Measurements from ENCODE around the gene TMEM52B.
A peak's percentile ranks its signal among the peaks of the same experiment; 100 is the strongest.
"Not testable (repeated sequence)": the region's sequence is repeated elsewhere in the genome, so short reads cannot be mapped to it uniquely, and the experiment has no call there.

Gene TMEM52B

DNA sequence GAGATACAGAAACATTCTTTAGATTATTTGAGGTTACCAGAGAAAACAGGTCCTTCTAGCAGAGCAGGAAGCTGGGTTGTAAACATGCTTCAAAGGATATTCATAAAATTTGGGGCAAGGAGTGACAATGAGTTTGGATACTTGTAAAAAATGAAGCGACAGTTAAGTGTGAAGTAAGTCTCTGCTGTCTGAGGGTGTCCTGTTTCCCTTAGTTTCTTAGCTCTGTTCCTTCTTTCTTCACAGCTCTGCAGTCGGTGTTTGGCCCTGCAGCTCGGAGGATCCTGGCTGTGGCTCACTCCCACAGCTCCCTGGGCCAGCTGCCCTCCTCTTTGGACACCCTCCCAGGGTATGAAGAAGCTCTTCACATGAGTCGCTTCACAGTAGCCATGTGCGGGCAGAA lies 10.8 kb downstream of the TMEM52B start:
- Mint-ChIP-seq H3K9me3 (no peaks in the 10 kb centered on the region), H3K27ac (no peak overlapping the region), H3K4me1 (peaks cover 5% of the 10 kb centered on the region), H3K36me3 (no peaks in the 10 kb centered on the region), H3K27me3 (peaks cover 7% of the 10 kb centered on the region), H3K4me3 (no peak overlapping the region)

- Mint-ChIP-seq H3K4me1 (peaks cover 5% of the 10 kb centered on the region), H3K4me3 (no peak overlapping the region), H3K27me3 (peaks cover 7% of the 10 kb centered on the region), H3K27ac (no peak overlapping the region), H3K36me3 (no peaks in the 10 kb centered on the region), H3K9me3 (no peaks in the 10 kb centered on the region)
These were observed 11.9 kb downstream of the TMEM52B start for GRCh38 chr12:10190558-10191388.

DNA sequence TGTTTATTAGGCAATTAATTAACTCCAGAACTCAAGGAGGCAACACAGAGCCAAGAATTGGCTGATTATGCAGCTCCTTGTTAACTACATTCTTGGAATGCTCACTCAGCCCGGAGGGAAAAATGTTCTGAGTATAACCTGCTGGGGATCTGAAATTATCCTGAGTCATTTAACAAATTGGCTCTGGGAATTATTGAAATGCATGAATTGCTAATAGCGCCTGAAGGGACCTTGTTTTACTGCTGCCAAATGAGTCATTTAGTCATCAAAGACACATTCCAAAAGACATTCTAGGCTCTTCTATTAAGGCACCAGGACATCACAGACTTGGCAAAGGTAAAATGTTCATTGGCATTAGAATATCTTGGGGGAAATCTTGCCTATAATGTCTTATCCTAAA lies 13.0 kb downstream of the TMEM52B start:
- H3K9me3 Mint-ChIP-seq, result no peaks in the 10 kb centered on the region
- no peak overlapping the region for H3K4me3 Mint-ChIP-seq
- H3K36me3 Mint-ChIP-seq, result no peaks in the 10 kb centered on the region
- peaks cover 5% of the 10 kb centered on the region for H3K27me3 Mint-ChIP-seq
- H3K4me1 Mint-ChIP-seq, result peaks cover 8% of the 10 kb centered on the region
- no peak overlapping the region for H3K27ac Mint-ChIP-seq

DNA sequence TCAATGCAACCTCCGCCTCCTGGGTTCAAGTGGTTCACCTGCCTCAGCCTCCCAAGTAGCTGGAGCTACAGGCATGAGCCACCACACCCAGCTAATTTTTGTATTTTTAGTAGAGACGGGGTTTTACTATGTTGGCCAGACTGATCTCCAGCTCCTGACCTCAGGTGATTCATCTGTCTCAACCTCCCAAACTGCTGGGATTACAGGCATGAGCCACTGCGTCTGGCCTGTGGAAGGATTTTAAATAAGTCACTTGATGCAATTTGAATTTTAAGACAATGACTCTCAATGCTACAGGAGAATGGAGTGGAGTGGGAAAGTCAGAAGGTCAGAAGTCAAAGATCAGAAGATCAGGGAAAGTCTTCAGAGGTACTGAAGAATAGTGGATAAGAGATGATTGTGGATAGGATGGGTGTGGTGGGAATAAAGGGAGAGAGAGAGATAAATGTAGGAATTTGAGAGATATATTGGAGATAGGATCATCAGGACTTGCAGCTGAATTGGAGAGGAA lies 15.4 kb downstream of the TMEM52B start:
- Mint-ChIP-seq H3K4me3 (no peak overlapping the region), H3K27ac (peak overlapping the region; percentile 1), H3K4me1 (peaks cover 8% of the 10 kb centered on the region), H3K27me3 (peaks cover 5% of the 10 kb centered on the region), H3K9me3 (no peaks in the 10 kb centered on the region), H3K36me3 (no peaks in the 10 kb centered on the region)

DNA sequence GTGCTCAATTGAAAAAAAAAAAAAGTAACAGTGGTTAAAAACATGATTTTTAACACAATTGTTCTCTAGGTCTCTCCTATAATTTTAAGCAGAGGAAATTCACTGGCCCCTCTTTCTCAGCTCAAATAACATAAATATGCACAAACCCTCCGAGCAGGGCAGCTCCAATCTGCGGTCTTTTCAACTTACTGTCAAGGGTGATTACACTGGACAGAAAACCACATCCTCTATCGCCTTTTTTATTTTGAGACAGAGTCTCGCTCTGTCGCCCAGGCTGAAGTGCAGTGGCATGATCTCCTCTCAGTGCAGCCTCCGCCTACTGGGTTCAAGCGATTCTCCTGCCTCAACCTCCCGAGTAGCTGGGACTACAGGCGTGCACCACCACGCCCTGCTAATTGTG lies 17.4 kb downstream of the TMEM52B start:
- H3K4me1 Mint-ChIP-seq, result peaks cover 4% of the 10 kb centered on the region
- no peak overlapping the region for H3K4me3 Mint-ChIP-seq
- H3K36me3 Mint-ChIP-seq, result no peaks in the 10 kb centered on the region
- H3K27me3 Mint-ChIP-seq, result peaks cover 5% of the 10 kb centered on the region
- H3K27ac Mint-ChIP-seq, result no peak overlapping the region
- no peaks in the 10 kb centered on the region for H3K9me3 Mint-ChIP-seq

DNA sequence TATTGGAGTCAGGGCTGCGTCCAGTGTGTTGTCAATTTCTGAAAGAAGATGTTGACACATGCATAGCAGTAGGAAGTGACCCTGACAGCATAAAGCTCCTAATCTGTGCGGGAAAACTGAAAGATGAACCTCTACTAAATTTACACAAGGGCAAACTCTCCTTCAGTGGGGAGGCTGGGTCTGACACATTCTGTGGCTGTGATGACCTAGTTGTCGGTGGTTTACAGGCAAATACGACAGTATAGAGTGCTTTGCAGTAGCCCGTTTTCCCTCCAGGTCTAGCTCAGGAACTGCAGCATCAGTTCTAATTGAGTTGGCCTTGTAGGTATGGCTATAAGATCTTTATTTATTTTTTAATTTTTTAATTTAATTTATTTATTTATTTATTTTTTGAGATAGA lies 19.0 kb downstream of the TMEM52B start:
- Mint-ChIP-seq H3K4me3 (no peak overlapping the region), H3K27me3 (peaks cover 5% of the 10 kb centered on the region), H3K36me3 (no peaks in the 10 kb centered on the region), H3K4me1 (peaks cover 4% of the 10 kb centered on the region), H3K27ac (peak overlapping the region; percentile 1), H3K9me3 (no peaks in the 10 kb centered on the region)

DNA sequence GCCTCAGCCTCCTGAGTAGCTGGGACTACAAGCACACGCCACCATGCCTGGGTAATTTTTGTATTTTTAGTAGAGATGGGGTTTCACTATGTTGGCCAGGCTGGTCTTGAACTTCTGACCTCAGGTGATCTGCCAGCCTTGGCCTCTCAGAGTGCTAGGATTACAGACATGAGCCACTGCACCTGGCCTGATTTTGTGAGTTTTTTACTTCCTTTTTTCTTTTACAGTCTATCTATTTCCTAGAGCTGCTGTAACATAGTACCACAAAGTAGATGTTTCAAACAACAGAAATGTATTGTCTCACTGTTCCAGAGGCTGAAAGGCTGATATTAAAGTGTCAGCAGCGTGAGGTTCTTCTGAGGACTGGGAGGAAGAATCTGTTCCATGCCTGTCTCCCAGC lies 25.7 kb downstream of the TMEM52B start:
- H3K4me1 Mint-ChIP-seq, H3K4me3 Mint-ChIP-seq, H3K36me3 Mint-ChIP-seq, H3K27me3 Mint-ChIP-seq, H3K9me3 Mint-ChIP-seq, H3K27ac Mint-ChIP-seq: not testable (repeated sequence)

DNA sequence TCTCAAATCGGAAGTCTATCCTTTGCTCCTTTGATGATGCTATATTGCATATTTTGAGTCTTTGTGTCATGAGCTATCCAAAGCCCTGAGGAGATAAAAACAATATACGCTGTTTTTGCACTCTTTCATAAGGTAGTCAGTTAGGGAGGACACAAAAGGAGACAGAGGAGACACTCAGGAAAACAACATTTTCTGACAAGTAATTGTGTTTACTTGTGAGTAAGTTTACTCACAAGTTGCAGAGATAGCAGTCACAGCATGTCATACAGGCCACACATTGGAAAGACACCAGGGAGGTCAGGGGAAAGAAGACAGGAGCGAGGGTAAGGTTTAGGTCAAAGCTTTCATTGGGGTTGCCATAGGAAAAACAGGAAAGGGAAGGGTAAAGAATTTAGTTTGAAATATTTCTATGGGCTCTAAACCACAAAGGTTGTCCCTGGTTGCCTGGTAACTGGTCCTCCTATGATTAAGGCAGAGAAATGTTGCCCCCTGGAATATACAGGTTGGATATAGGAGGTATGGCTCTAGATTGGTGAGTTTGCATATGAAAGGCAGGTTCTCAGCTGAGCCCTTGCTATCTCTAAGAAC lies 26.5 kb downstream of the TMEM52B start:
- no peaks in the 10 kb centered on the region for H3K36me3 Mint-ChIP-seq
- no peaks in the 10 kb centered on the region for H3K4me1 Mint-ChIP-seq
- H3K27me3 Mint-ChIP-seq, result no peaks in the 10 kb centered on the region
- H3K4me3 Mint-ChIP-seq, result no peak overlapping the region
- H3K9me3 Mint-ChIP-seq, result no peaks in the 10 kb centered on the region
- H3K27ac Mint-ChIP-seq, result no peak overlapping the region

DNA sequence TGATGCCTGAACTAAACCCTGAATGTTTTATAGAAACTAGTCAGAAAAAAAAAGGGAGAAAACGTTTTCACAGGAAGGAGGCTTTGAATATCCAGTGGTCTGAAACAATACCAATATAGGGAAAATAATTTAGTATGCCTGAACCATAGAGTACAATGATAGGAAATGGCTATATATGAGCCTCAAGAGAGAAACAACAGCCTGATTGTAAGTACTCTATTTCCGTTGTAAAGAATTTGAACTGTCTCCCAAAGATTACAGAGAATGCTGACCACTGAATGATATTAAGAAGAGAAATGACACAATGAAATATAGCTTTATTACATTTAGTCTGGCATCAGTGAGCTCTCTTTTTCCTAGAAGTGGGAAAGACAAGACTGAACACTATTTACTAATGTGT lies 28.3 kb downstream of the TMEM52B start:
- Mint-ChIP-seq H3K9me3 (no peaks in the 10 kb centered on the region), H3K4me3 (no peak overlapping the region), H3K27me3 (no peaks in the 10 kb centered on the region), H3K27ac (no peak overlapping the region), H3K36me3 (no peaks in the 10 kb centered on the region), H3K4me1 (peaks cover 4% of the 10 kb centered on the region)

GRCh38 chr12:10210225-10210624 lies 31.4 kb downstream of the TMEM52B start:
- Mint-ChIP-seq H3K27me3 (no peaks in the 10 kb centered on the region), H3K36me3 (no peaks in the 10 kb centered on the region), H3K9me3 (no peaks in the 10 kb centered on the region), H3K27ac (no peak overlapping the region), H3K4me1 (peaks cover 27% of the 10 kb centered on the region), H3K4me3 (no peak overlapping the region)

DNA sequence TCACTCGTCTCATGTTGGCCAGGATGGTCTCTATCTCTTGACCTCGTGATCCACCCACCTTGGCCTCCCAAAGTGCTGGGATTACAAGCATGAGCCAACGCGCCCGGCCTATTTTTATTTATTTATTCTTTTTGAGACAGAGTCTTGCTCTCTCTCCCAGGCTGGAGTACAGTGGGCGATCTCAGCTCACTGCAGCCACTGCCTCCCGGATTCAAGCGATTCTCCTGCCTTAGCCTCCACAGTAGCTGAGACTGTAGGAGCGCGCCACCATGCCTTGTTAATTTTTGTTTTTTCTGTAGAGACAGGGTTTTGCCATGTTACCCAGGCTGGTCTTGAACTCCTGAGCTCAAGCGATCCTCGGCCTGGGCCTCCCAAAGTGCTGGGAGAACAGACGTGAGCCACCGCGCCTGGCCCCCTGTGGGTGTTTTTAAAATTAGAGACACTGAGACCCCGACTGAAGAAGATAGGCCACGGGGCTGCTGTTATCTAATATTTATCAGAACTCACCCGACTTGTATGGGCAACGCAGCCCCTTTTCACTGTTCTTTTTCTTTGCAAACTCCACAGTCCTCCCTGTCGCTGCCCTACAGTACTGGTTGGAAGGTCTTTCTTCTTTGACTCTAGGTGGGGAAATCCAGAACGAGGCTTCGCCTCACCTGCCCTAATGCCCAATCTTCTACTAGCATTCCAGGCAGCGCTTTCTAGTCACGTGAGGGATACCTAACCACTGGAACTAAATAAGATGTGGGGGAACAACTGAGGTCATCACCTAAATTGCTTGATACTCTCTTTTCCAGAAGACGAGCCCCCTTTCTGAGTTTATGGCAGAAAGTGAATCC lies 32.5 kb downstream of the TMEM52B start:
- no peaks in the 10 kb centered on the region for H3K9me3 Mint-ChIP-seq
- H3K27me3 Mint-ChIP-seq, result no peaks in the 10 kb centered on the region
- H3K36me3 Mint-ChIP-seq, result no peaks in the 10 kb centered on the region
- peak overlapping the region; percentile 30 for H3K27ac Mint-ChIP-seq
- H3K4me3 Mint-ChIP-seq, result no peak overlapping the region
- peaks cover 34% of the 10 kb centered on the region for H3K4me1 Mint-ChIP-seq

- Mint-ChIP-seq H3K4me1 (peaks cover 34% of the 10 kb centered on the region), H3K36me3 (no peaks in the 10 kb centered on the region), H3K9me3 (no peaks in the 10 kb centered on the region), H3K27ac (peak overlapping the region; percentile 97), H3K4me3 (peak overlapping the region; percentile 90), H3K27me3 (no peaks in the 10 kb centered on the region)
These were observed 33.3 kb downstream of the TMEM52B start for GRCh38 chr12:10211940-10212738.

DNA sequence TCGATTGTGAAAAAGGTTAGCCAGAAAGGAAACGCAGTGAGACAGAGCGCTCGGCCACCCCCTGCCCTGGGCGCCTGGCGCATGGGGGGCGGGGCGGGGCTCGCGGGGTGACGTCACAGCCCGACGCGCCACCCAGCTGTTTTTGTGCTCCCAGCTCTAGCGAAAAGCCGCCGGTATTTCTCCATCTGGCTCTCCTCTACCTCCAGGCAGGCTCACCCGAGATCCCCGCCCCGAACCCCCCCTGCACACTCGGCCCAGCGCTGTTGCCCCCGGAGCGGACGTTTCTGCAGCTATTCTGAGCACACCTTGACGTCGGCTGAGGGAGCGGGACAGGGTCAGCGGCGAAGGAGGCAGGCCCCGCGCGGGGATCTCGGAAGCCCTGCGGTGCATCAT lies 33.9 kb downstream of the TMEM52B start, which contains the start of gene GABARAPL1:
Gene GABARAPL1 (plus strand): TSS at position 139 of the 393 bp plus-strand sequence. CDS start 253 bp downstream, at position 392.
- no peaks in the 10 kb centered on the region for H3K27me3 Mint-ChIP-seq

DNA sequence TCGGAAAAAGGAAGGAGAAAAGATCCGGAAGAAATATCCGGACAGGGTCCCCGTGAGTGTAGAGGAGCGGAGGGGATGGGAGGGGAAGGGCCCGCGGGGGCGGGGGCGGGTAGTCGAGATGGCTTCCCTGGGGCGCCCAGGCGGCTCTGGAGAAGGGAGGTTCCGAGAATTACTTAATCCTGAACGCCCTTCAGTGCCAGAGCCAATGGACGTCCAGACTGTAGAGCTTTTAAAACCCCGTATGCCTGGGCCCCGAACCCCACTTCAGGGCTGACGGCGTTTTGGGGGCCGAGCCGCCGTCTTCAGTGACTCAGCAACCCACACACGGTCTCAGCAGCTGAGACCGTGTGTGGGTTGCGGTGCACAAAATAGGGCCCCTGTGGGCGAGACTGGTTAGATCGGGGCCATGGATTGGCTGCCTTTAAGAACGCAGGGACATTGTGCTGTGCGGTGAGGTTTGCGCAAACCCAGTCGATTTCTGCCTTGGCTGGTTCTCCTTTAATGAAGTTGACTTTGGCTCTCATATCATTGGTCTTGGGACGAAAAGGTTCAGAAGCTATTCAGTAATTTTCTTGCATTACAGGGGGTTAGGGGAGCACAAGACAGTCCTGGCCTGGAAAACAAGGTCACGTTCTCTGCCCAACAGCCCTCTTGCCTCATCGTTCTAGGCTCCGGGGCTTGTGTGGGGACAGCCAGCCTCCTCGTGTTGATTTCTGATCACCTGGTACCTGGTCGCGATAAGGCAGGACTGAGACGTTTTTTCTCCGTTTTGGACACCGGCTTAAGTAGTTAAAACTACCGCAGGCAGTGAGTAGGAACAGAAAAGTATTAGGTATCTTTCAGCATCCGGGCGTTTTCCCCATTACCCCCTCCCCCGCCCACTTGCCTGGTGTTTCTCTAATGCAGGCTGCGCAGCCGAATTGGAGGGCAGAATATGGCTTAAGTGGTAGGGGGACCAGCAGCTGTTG lies 34.6 kb downstream of the TMEM52B start:
- Mint-ChIP-seq H3K9me3 (no peaks in the 10 kb centered on the region), H3K4me3 (peak overlapping the region; percentile 90), H3K27ac (peak overlapping the region; percentile 88), H3K36me3 (no peaks in the 10 kb centered on the region), H3K4me1 (peaks cover 34% of the 10 kb centered on the region), H3K27me3 (no peaks in the 10 kb centered on the region)

More for the DNA sequence above, 33.9 kb downstream of the TMEM52B start, which contains the start of gene GABARAPL1:
- Mint-ChIP-seq H3K36me3 (no peaks in the 10 kb centered on the region), H3K4me3 (peak within 1 kb of the TSS; percentile 90), H3K4me1 (peaks cover 34% of the 10 kb centered on the region), H3K9me3 (no peaks in the 10 kb centered on the region), H3K27ac (peak within 1 kb of the TSS; percentile 97)

All from activated naive CD4-positive, alpha-beta T cell treated with anti-CD3 and anti-CD28 coated beads, Interleukin-2, amount 50 U/mL, for 24 hours (primary cell).